Gastrocnemius medialis (tissue), 4 donors: ENCODE data around the gene AKAP7.
"Not testable (repeated sequence)": the region's sequence is repeated elsewhere in the genome, so short reads cannot be mapped to it uniquely, and the experiment has no call there.

Source experiments
- CTCF ChIP-seq, 5 experiments: fragments of 450-650 bp in 3 of 5; fragments of 200-600 bp in 2 of 5; sonication (generic) in 2 of 5; IDR thresholded peaks in 4 of 5; conservative IDR thresholded peaks in 1 of 5; 1 replicate in 4 of 5; 2 replicates in 1 of 5; pipeline ENCODE4 v1.5.1; 2016 to 2019; ENCODE audit warnings: antibody characterized with exemption in 5 of 5, mild to moderate bottlenecking in 3 of 5, moderate library complexity in 3 of 5
- POLR2A ChIP-seq, 2 donors: fragments of 450-650 bp; IDR thresholded peaks; one replicate each; pipeline ENCODE4 v1.6.1; 2017; ENCODE audit warnings: antibody characterized with exemption in 2 of 2, mild to moderate bottlenecking in 2 of 2, moderate library complexity in 2 of 2

- not testable (repeated sequence) for TF ChIP-seq CTCF (IDR thresholded peaks at IDR 0.05 in 4 of 5, conservative IDR thresholded peaks at IDR 0.05 in 1 of 5); POLR2A (IDR thresholded peaks at IDR 0.05)
Measured at GRCh38 chr6:131300826-131301225, 165.6 kb downstream of the AKAP7 start.
